OCI-LY7 (cell line): ENCODE data around the gene CCDC169. TPM values are rescaled to one million over a fixed set of nuclear protein-coding genes. Genes with fewer than 3 reads are reported as not detected.
"Not testable (repeated sequence)": the region's sequence is repeated elsewhere in the genome, so short reads cannot be mapped to it uniquely, and the experiment has no call there.

ENCODE experiments used
- BruUV-seq: library from RNA; stranded (reverse); fragments of 400-500 nt; replicated peaks from 2 replicates; lab custom pipeline; 2021; lab: Mats Ljungman, UMichigan
- CTCF ChIA-PET: fragments of 300-600 bp; sonication (Branson Sonifier 250); formaldehyde crosslinking; loops from one replicate; lab custom pipeline; 2022; ENCODE audit warnings: antibody characterized with exemption; ENCODE audit not compliant: unreplicated experiment; lab: Charles Lee
- POLR2A ChIA-PET: fragments of 300-600 bp; sonication (Branson Sonifier 250); formaldehyde crosslinking; loops from one replicate; lab custom pipeline; 2022; ENCODE audit warnings: antibody characterized with exemption; lab: Charles Lee
- DNase-seq: peaks from one replicate; pipeline ENCODE4 v3.0.0-alpha.2; 2015; ENCODE audit warnings: low spot score
- H2AFZ ChIP-seq: fragments of 200-600 bp; sonication (generic), shearing (Covaris generic); 2 replicates; pipeline ENCODE4 v1.6.1; 2014; ENCODE audit warnings: mild to moderate bottlenecking, antibody characterized with exemption, low read length, moderate library complexity
- H3K27ac ChIP-seq: fragments of 200-600 bp; sonication (generic); 2 replicates; pipeline ENCODE4 v1.5.1; 2014; ENCODE audit warnings: mixed run types, low read depth, mild to moderate bottlenecking, moderate library complexity, low read length, inconsistent platforms; ENCODE audit not compliant: poor library complexity, severe bottlenecking
- H3K36me3 ChIP-seq: fragments of 200-600 bp; sonication (generic); 2 replicates; pipeline ENCODE4 v1.6.1; 2014; ENCODE audit warnings: mild to moderate bottlenecking, antibody characterized with exemption, low read length, moderate library complexity, mixed read lengths; ENCODE audit not compliant: insufficient read depth
- H3K4me1 ChIP-seq: fragments of 200-600 bp; sonication (generic); 2 replicates; pipeline ENCODE4 v1.5.1; 2014; ENCODE audit warnings: mild to moderate bottlenecking, low read length; ENCODE audit not compliant: insufficient read depth, poor library complexity, severe bottlenecking
- H3K4me2 ChIP-seq: fragments of 200-600 bp; sonication (generic); 2 replicates; pipeline ENCODE4 v1.6.1; 2014; ENCODE audit warnings: mild to moderate bottlenecking, low read length
- H3K4me3 ChIP-seq: fragments of 200-600 bp; sonication (generic); 2 replicates; pipeline ENCODE4 v1.5.1; 2014; ENCODE audit warnings: mild to moderate bottlenecking, low read depth, low read length; ENCODE audit not compliant: poor library complexity, severe bottlenecking
- H3K79me2 ChIP-seq: fragments of 200-600 bp; sonication (generic); 2 replicates; pipeline ENCODE4 v1.6.1; 2016; ENCODE audit warnings: low read depth, mild to moderate bottlenecking, low read length, moderate library complexity, mixed read lengths; ENCODE audit not compliant: insufficient read depth
- H3K9me2 ChIP-seq: fragments of 200-600 bp; sonication (generic); 2 replicates; pipeline ENCODE4 v1.6.1; 2016; ENCODE audit warnings: mild to moderate bottlenecking, low read length, mixed read lengths; ENCODE audit not compliant: insufficient read depth
- H3K9me3 ChIP-seq: fragments of 200-600 bp; sonication (generic); 2 replicates; pipeline ENCODE4 v1.6.1; 2014; ENCODE audit warnings: mild to moderate bottlenecking, mixed run types, low read length, mixed read lengths
- H4K20me1 ChIP-seq: fragments of 200-600 bp; sonication (generic); 2 replicates; pipeline ENCODE4 v1.6.1; 2014; ENCODE audit warnings: mild to moderate bottlenecking, antibody characterized with exemption, low read length, moderate library complexity, mixed read lengths; ENCODE audit not compliant: insufficient read depth
- CTCF ChIP-seq: fragments of 200-600 bp; sonication (generic); conservative IDR thresholded peaks from 2 replicates; pipeline ENCODE4 v1.5.1; 2014; ENCODE audit warnings: mild to moderate bottlenecking, antibody characterized with exemption, low read length, moderate library complexity, mixed read lengths
- EZH2phosphoT487 ChIP-seq: fragments of 200-600 bp; sonication (generic); IDR thresholded peaks from 2 replicates; pipeline ENCODE4 v1.6.1; 2018; ENCODE audit warnings: low read depth, borderline replicate concordance, mild to moderate bottlenecking, mixed run types, antibody characterized with exemption, low read length, moderate library complexity, mixed read lengths
- intact Hi-C: fragments of 100-400 bp; cut with micrococcal nuclease; formaldehyde crosslinking; loops from one replicate; pipeline ENCODE4 v1.10.0; 2022; ENCODE audit not compliant: unreplicated experiment
- total RNA-seq, 2 experiments: library from RNA; depleted of rRNA in 1 of 2; stranded (reverse); fragments of >200 nt in 1 of 2; shearing (Covaris generic) in 1 of 2; gene quantifications; 2 replicates each; pipeline ENCODE4 v1.2.3, GENCODE V29; 2014 to 2022

The CCDC169 gene
- total RNA-seq, 2 experiments from 2014 or later, result not detected

DNA sequence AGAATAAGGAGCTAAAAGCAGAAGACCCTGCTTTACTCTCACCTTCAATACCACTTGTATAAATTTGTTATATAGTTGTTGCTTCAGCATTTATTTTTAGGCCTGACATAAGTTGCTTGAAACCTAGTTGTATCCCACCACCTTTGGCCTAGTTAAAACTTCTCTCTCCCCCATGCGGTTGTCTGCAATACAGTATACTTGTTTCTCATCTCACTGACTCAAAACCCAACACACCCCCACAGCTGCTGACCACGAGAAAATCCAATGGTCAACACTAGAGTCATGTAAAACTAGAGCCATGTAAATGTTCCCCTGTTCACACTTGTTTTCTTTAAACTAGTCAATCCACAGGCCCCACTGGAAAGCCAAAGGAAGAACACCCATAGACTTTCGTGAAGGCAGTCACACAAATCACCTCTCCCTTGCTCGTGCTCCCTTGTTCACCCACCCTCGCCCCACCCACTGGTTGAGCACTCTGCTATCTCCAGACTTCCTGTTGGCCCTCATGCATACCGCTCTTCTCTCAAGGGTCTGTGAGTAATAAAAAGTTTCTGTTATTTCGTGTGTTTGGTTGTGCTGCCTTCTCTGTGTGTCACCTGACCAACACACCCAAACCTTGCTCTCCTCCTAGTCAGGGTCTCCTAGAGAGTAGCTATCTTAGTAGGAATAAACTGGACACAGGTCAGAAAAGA is 12.9 kb upstream of the CCDC169 start:
- H3K36me3 ChIP-seq, result no peaks in the 10 kb centered on the region
- H3K4me3 ChIP-seq, result no peak overlapping the region
- H3K4me1 ChIP-seq, result no peaks in the 10 kb centered on the region
- H3K27ac ChIP-seq, result no peak overlapping the region
- no peaks in the 10 kb centered on the region for H3K9me3 ChIP-seq
- H4K20me1 ChIP-seq, result no peaks in the 10 kb centered on the region
- H2AFZ ChIP-seq, result no peak overlapping the region
- H3K9me2 ChIP-seq, result peaks cover 5% of the 10 kb centered on the region; the same call in 1 of the 2 replicates
- no TSS peak for BruUV-seq
- no peaks in the 10 kb centered on the region for H3K79me2 ChIP-seq
- ChIA-PET POLR2A (no interaction called here), CTCF (no interaction called here)
- intact Hi-C loops, result no loop called here
- TF ChIP-seq EZH2phosphoT487 (no peak), CTCF (no peak)
- no peak for DNase-seq
- H3K4me2 ChIP-seq, result no peak overlapping the region

- Histone ChIP-seq H3K4me2 (no peak overlapping the region), H2AFZ (no peak overlapping the region), H3K4me1 (no peaks in the 10 kb centered on the region), H3K27ac (no peak overlapping the region), H3K9me3 (no peaks in the 10 kb centered on the region), H3K36me3 (no peaks in the 10 kb centered on the region), H3K4me3 (no peak overlapping the region), H3K79me2 (no peaks in the 10 kb centered on the region), H4K20me1 (no peaks in the 10 kb centered on the region), H3K9me2 (no peaks in the 10 kb centered on the region)
- ChIA-PET POLR2A (interaction anchor here (0.9 kb wide), 1 partner anchor 15 kb away, joined by 3 read pairs; no protein-coding TSS in a partner anchor), CTCF (no interaction called here)
- BruUV-seq, result no TSS peak
- TF ChIP-seq EZH2phosphoT487 (no peak), CTCF (no peak)
- DNase-seq, result no peak
- intact Hi-C loops, result no loop called here
Measured at GRCh38 chr13:36302289-36302688, 4.7 kb upstream of the CCDC169 start.

DNA sequence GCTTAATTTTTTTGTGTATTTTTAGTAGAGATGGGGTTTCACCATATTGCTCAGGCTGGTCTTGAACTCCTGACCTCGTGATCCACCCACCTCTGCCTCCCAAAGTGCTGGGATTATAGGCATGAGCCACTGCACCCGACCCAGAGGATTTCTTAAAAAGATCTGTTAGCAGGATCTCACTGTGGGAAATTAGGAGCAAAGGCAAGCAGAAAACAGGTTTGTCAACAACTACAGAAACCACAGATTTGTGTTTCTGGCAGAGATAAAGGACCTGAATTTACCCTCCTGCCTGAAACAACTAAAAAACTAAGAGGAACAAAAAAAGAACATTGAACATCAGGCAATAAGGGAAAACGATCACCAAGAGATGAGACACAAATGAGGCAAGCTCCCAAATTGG is 1.9 kb upstream of the CCDC169 start:
- H2AFZ ChIP-seq, H3K4me1 ChIP-seq, CTCF ChIA-PET, H3K4me3 ChIP-seq, H4K20me1 ChIP-seq, BruUV-seq, H3K9me3 ChIP-seq, H3K9me2 ChIP-seq, intact Hi-C loops, DNase-seq, H3K27ac ChIP-seq, H3K4me2 ChIP-seq, H3K79me2 ChIP-seq, H3K36me3 ChIP-seq: not testable (repeated sequence)
- POLR2A ChIA-PET, result interaction anchor here (0.5 to 1.0 kb wide), 3 partner anchors 8 to 329 kb away, joined by 3 read pairs; no protein-coding TSS in a partner anchor
